BLaER1 treated with 17β-estradiol and CSF1 and Interleukin-3, amounts not matched to agents 10 nM and 100 nM (cell line): ENCODE data around the gene HSD11B2.

Experiments used
- H3K27ac ChIP-seq, 11 experiments: shearing (Covaris generic); formaldehyde crosslinking; 2 replicates each; pipeline ENCODE4 v1.8.1; 2022
- H3K27me3 ChIP-seq, 11 experiments: shearing (Covaris generic); formaldehyde crosslinking; 2 replicates each; pipeline ENCODE4 v1.8.1; 2022
- H3K36me3 ChIP-seq, 11 experiments: shearing (Covaris generic); formaldehyde crosslinking; 2 replicates each; pipeline ENCODE4 v1.8.1; 2022
- H3K4me1 ChIP-seq, 10 experiments: shearing (Covaris generic); formaldehyde crosslinking; 2 replicates each; pipeline ENCODE4 v1.8.1; 2022
- H3K4me2 ChIP-seq, 11 experiments: shearing (Covaris generic); formaldehyde crosslinking; 2 replicates each; pipeline ENCODE4 v1.8.1; 2022
- H3K4me3 ChIP-seq, 10 experiments: shearing (Covaris generic); formaldehyde crosslinking; 2 replicates each; pipeline ENCODE4 v1.8.1; 2022
- H3K9ac ChIP-seq, 11 experiments: shearing (Covaris generic); formaldehyde crosslinking; 2 replicates each; pipeline ENCODE4 v1.8.1; 2022
- H3K9me3 ChIP-seq, 11 experiments: shearing (Covaris generic); formaldehyde crosslinking; replicated peaks in 1 of 11; 2 replicates each; pipeline ENCODE4 v1.8.1; 2022
- H4K20me1 ChIP-seq, 11 experiments: shearing (Covaris generic); formaldehyde crosslinking; 2 replicates each; pipeline ENCODE4 v1.8.1; 2022
- Cebpa-rat ChIP-seq, 11 experiments: shearing (Covaris generic); IDR thresholded peaks; 2 replicates each; pipeline ENCODE4 v1.8.1; 2022

HSD11B2 gene

GRCh38 chr16:67430977-67431774, at the start of gene HSD11B2:
TSS of gene HSD11B2 (plus strand) at chr16:67431121. CDS start at chr16:67431249, 128 bp downstream.
- Histone ChIP-seq H3K4me2 (peak within 1 kb of the TSS; percentile 70 to 96 (median 82)), H3K36me3 (peaks cover 0 to 13% (median 7%) of the 10 kb centered on the region in 11 experiments; a peak in 13 of 22 replicates), H3K27ac (no peak within 1 kb of the TSS), H3K9ac (peak within 1 kb of the TSS in 8 of 11 experiments; percentile 21 to 53 (median 42); a peak in 11 of 22 replicates), H3K27me3 (peaks cover 59 to 82% (median 68%) of the 10 kb centered on the region in 11 experiments), H3K9me3 (no peaks in the 10 kb centered on the region), H3K4me3 (peak within 1 kb of the TSS; percentile 33 to 66 (median 50)), H4K20me1 (peaks cover 32 to 84% (median 62%) of the 10 kb centered on the region in 11 experiments; a peak in 21 of 22 replicates), H3K4me1 (peaks cover 17 to 52% (median 33%) of the 10 kb centered on the region in 10 experiments)
- TF ChIP-seq Cebpa-rat (IDR thresholded peaks at IDR 0.05) = no peak

GRCh38 chr16:67383284-67383683, 47.6 kb upstream of the HSD11B2 start:
- no peaks in the 10 kb centered on the region for H3K36me3 ChIP-seq
- H3K27me3 ChIP-seq = peaks cover 0 to 18% (median 0%) of the 10 kb centered on the region in 11 experiments; a peak in 5 of 22 replicates
- no peak overlapping the region for H3K4me2 ChIP-seq
- no peaks in the 10 kb centered on the region for H3K9me3 ChIP-seq
- H3K4me1 ChIP-seq = no peaks in the 10 kb centered on the region
- H4K20me1 ChIP-seq = no peaks in the 10 kb centered on the region
- no peak for TF ChIP-seq Cebpa-rat (IDR thresholded peaks at IDR 0.05)
- no peak overlapping the region for H3K9ac ChIP-seq
- no peak overlapping the region for H3K27ac ChIP-seq
- H3K4me3 ChIP-seq = no peak overlapping the region

- H3K27ac ChIP-seq = no peak overlapping the region
- peaks cover 0 to 18% (median 0%) of the 10 kb centered on the region in 11 experiments; a peak in 6 of 22 replicates for H3K27me3 ChIP-seq
- no peak overlapping the region for H3K4me2 ChIP-seq
Measured at GRCh38 chr16:67384778-67385510, 46.0 kb upstream of the HSD11B2 start.

GRCh38 chr16:67386861-67387455, 44.0 kb upstream of the HSD11B2 start:
- Histone ChIP-seq H3K4me3 (no peak overlapping the region), H3K27me3 (peaks cover 7 to 28% (median 14%) of the 10 kb centered on the region in 11 experiments), H3K4me2 (no peak overlapping the region), H3K27ac (no peak overlapping the region), H3K36me3 (no peaks in the 10 kb centered on the region), H3K9ac (no peak overlapping the region), H4K20me1 (peaks cover 0 to 27% (median 0%) of the 10 kb centered on the region in 11 experiments; a peak in 8 of 22 replicates), H3K9me3 (no peaks in the 10 kb centered on the region), H3K4me1 (peaks cover 0 to 35% (median 30%) of the 10 kb centered on the region in 10 experiments; a peak in 18 of 20 replicates)
- TF ChIP-seq Cebpa-rat (IDR thresholded peaks at IDR 0.05) = no peak

More at GRCh38 chr16:67384778-67385510, 46.0 kb upstream of the HSD11B2 start:
- Histone ChIP-seq H3K4me1 (peaks cover 0 to 15% (median 10%) of the 10 kb centered on the region in 10 experiments; a peak in 18 of 20 replicates), H3K36me3 (no peaks in the 10 kb centered on the region), H4K20me1 (peaks cover 0 to 8% (median 0%) of the 10 kb centered on the region in 11 experiments; a peak in 4 of 22 replicates), H3K9me3 (no peaks in the 10 kb centered on the region), H3K4me3 (no peak overlapping the region), H3K9ac (no peak overlapping the region)
- TF ChIP-seq Cebpa-rat (IDR thresholded peaks at IDR 0.05) = no peak

GRCh38 chr16:67387479-67388079, 43.3 kb upstream of the HSD11B2 start:
- H3K4me3 ChIP-seq = no peak overlapping the region
- peaks cover 13 to 35% (median 20%) of the 10 kb centered on the region in 11 experiments for H3K27me3 ChIP-seq
- no peak overlapping the region for H3K4me2 ChIP-seq
- H3K4me1 ChIP-seq = peaks cover 0 to 38% (median 33%) of the 10 kb centered on the region in 10 experiments; a peak in 18 of 20 replicates
- no peaks in the 10 kb centered on the region for H3K9me3 ChIP-seq
- no peak overlapping the region for H3K9ac ChIP-seq
- no peak overlapping the region for H3K27ac ChIP-seq
- no peak for TF ChIP-seq Cebpa-rat (IDR thresholded peaks at IDR 0.05)
- peaks cover 0 to 32% (median 0%) of the 10 kb centered on the region in 11 experiments; a peak in 8 of 22 replicates for H4K20me1 ChIP-seq
- H3K36me3 ChIP-seq = no peaks in the 10 kb centered on the region

GRCh38 chr16:67388191-67388590, 42.7 kb upstream of the HSD11B2 start:
- H3K36me3 ChIP-seq = no peaks in the 10 kb centered on the region
- no peak overlapping the region for H3K9ac ChIP-seq
- no peak overlapping the region for H3K4me3 ChIP-seq
- H3K27me3 ChIP-seq = peaks cover 19 to 41% (median 27%) of the 10 kb centered on the region in 11 experiments
- no peaks in the 10 kb centered on the region for H3K9me3 ChIP-seq
- H3K27ac ChIP-seq = no peak overlapping the region
- H4K20me1 ChIP-seq = peaks cover 0 to 32% (median 0%) of the 10 kb centered on the region in 11 experiments; a peak in 8 of 22 replicates
- peak overlapping the region in 2 of 11 experiments; percentile 91 to 94; a peak in 1 of 22 replicates for H3K4me2 ChIP-seq
- H3K4me1 ChIP-seq = peaks cover 0 to 44% (median 36%) of the 10 kb centered on the region in 10 experiments; a peak in 18 of 20 replicates
- no peak for TF ChIP-seq Cebpa-rat (IDR thresholded peaks at IDR 0.05)

- Histone ChIP-seq H3K4me3 (no peak overlapping the region), H4K20me1 (peaks cover 0 to 32% (median 0%) of the 10 kb centered on the region in 11 experiments; a peak in 8 of 22 replicates), H3K4me2 (peak overlapping the region in 5 of 11 experiments; percentile 81 to 97 (median 91); a peak in 6 of 22 replicates), H3K27ac (no peak overlapping the region), H3K9me3 (no peaks in the 10 kb centered on the region), H3K4me1 (peaks cover 0 to 48% (median 38%) of the 10 kb centered on the region in 10 experiments; a peak in 18 of 20 replicates), H3K9ac (no peak overlapping the region), H3K36me3 (no peaks in the 10 kb centered on the region), H3K27me3 (peaks cover 23 to 45% (median 31%) of the 10 kb centered on the region in 11 experiments)
- TF ChIP-seq Cebpa-rat (IDR thresholded peaks at IDR 0.05) = no peak
Measured at GRCh38 chr16:67388591-67388990, 42.3 kb upstream of the HSD11B2 start.
